T-helper 22 cell (primary cell): ENCODE measurements around the gene TMSB4X.
A peak's percentile ranks its signal among the peaks of the same experiment; 100 is the strongest.
"Not testable (repeated sequence)": the region's sequence is repeated elsewhere in the genome, so short reads cannot be mapped to it uniquely, and the experiment has no call there.

ENCODE experiments used
- DNase-seq: peaks from one replicate; pipeline ENCODE4 v3.0.0-alpha.2; 2020; ENCODE audit warnings: low read depth

TMSB4X gene

DNA sequence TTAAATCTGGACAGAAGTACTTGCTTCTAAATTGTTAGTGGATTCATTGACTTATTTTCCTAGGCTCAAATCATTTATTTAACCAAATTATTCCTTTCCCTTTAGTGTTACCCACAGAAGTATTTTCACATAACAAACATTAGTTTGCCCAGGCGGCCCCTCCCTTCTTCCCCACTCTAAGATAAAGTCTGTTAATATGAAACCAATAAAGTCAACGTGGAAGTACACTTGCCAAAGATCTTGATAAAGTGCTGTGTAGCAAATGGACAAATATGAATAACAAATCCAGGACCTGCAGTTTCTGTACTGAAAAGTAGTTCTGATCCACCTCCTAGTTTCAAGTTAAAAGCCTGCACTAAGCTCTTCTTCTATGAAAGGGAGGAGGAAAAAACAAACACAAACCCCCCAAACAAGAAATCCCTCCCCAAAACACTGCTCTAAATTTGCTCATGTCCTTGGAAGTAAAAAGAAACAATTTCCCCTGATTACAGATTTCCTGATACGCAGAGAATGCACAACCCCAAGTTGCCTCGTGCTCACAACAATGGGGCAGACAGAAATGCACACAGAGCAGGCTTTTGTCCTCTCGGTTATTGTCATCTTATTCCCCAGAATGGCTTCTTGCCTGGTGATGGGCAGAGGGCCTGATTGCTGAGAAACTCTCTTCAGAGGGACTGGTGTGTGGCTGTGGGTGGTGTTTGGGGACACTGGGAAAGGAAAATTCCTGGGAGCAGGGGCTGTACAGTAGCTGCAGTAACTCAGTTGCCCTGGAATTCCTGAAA, 23.2 kb downstream of the TMSB4X start:
- no peak for DNase-seq

DNA sequence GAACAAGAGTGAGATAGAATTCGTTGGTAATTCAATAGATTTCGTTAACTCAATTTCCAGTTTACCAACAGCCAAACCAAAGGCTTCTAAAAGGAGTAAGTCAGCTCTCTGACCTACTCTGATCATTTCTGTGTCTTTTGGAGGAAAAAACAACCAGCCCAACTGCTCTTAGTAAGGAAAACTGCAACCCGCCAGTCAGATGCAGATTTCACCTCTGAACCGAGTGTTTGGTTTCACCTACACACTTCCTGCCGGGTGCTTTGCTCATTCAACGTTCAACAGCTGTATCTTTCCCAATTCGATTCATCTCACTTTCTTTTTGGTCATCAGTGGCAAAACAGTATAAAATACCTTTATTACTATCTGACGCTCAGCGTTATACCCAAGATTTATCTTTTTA, 24.5 kb downstream of the TMSB4X start:
- DNase-seq: peak; percentile 18

DNA sequence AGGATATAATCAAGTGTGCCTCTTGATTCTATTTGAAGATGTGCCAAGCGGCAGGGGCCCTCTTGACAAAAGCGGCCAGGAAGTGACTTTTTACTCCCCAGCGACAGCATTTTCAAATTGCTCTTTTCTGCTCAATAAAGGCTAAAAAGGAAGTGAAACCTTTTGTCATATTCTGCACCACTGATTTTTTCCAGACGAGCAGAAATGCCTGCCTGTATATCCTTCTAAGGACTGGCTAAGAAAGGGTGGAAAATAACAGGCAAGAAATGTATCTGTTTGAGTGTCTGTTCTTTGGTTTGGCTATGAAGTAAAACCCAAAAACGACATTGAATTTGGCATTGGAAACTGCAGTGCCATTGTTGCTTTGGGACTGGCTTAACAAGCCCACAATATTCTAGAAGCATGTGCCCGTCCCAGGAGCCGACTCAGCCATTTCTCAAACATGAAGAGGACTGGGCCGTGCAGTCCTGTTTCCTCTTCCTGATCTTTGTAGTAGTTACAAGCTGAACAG, 25.4 kb downstream of the TMSB4X start:
- DNase-seq: peak; percentile 13

DNA sequence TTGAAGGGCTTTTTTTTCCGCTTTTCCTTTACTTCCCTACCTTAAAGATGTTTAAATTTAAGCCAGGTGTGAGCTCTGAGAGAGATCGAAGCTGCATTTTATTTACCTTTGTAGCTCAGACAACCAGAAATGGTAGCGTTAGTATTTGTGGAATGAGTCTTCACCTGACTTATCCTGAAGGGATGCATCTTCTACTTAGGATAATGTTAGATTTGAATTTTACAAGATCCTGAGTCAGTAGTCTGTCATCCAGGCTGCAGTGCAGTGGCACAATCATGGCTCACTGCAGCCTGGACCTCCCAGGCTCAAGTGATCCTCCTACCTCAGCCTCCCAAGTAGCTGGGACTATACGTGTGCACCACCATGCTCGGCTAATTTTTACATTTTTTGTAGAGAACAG, 26.2 kb downstream of the TMSB4X start:
- no peak for DNase-seq

DNA sequence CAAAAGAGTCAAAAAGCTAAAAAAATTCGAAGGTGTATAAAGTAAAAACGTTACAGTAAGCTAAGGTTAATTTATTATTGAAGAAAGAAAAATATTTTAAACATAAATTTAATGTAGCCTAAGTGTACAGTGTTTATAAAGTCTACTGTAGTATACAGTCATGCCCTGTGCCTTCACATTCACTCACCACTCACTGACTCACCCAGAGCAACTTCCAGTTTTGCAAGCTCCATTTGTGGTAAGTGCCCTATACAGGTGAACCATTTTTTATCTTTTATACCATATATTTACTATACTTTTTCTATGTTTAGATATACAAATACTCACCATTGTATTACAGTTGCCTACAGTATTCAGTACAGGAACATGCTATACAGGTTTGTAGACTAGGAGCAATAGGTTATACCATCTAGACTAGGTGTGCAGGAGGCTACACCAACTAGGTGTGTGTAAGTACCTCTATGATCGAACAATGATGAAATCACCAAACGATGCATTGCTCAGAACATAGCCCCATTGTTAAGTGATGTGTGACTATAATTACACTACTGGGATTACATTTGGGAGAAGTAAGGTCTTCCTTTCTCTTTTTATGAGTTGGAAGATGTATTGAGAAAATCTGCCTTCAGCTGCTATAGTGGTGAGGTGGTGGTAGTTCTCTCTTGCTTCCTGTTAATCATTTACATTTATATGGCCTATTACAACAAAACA, 27.2 kb downstream of the TMSB4X start:
- no peak for DNase-seq

DNA sequence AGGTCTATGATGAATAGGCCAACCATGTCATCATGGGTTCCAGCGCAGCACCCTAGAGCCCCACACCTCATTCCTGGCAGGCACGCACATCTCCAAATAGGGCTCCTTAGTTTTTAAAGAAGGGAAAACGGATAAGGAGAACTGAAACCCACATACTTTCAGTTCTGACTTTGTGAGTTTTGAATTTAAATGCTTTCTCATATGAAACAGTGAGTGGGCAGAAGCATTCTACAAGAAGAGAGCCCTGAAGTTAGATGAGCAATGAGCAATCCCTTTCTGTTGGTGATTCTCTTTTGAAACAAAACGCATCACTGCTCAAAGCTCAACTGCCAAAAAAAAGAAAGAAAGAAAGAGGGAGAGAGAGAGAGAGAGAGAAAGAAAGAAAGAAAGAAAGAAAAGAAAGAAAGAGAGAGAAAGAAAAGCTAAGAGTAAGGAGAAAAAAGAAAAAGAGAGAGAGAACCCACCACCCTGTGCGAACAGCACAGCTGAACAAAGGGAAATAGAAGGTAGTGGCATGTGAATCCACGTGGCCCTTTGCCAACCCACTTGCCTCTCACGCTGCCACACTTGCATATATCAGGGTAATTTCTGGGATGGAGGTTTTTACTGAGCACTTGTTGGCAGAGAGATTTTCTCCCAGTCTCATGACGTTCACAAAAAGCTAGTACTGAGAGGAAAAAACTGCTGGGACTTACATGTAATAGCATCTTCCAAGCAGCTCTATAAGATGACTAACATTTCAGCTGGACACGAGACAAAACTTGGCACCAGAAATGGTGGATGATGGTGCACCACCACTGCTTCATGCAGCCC, 31.0 kb downstream of the TMSB4X start:
- DNase-seq: no peak

DNA sequence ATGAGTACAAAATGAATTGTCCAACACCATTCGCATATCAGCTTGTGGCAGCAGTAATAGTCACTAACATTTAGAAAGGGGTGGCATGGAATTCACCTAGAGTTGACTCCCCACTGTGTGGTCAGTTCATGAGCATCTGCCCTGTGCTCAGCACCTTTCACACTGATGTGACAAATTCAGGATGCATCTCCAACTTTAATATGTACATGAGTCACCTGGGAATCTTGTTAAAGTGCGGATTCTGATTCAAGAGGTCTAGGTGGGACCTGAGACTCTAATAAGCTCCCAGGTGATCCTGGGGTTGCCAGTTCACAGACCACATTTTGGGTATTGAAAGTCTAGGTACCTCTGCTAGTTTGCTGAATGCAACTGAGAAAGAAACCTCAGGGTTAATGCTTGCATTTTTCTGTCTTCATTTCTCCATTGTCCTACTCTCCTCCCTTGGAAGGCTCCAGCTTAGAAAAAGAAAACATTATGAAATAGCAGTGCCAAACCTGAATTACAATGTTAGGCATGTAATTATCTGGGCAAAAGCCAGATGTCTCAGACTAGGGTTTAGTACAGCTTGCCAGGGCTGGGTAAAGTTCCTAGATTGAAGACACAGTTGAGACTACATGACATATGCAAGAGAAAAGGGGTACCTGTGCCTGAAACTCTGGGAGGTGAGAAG, 32.7 kb downstream of the TMSB4X start:
- DNase-seq: no peak

DNA sequence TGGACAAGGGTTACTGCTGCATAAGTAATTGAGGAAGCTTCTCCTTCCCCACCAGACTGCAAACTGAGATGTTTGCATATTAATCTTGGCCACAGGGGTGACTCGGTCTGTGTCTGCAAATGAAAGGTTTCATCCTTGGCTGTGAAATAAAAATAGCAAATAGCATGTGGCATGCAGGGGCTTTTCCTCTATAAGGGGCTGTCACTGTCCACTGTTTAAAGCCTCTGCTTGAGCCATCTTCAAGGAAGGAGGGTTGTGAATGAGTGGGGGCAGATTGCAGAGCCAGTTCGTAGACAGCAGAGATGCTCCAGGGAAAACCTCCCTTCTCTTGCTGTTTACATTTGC, 33.3 kb downstream of the TMSB4X start:
- DNase-seq: no peak

DNA sequence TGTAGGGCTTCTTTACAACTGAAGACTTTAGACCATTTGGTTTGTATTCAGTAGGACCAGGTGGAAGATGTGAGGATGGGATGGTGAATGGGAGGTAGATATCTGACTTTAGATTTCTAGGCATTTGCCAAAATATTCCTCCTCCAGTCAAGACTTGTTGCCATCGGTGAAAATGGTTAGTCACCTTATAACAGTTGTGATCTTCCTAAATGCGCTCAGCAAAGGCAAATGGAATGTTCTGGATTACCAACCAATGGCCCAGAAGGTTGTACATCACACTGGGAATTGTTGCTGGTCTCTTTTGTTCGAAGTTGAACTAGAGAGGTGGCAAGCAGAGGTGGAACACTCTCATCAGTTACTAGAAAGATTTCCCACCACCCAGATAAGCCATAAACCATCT, 33.9 kb downstream of the TMSB4X start:
- DNase-seq: no peak

DNA sequence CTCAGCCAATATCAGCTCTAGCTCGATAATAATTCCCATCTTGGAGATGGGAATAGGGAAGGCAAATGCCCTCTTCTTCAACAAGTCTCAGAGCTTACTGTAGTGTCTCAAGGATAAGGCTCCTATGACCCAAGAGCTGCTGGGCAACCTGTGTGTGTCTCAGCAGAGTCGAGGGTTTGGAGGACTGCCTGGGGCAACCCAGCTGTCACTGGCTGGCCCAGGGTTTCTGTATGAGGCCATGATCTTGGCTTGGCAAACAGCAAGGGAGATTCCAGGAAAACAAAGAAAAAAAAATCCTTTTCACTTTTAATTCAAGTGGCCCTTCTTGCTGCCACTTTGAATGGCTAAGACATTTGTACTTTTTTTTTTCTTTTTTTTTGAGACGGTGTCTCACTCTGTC, 34.4 kb downstream of the TMSB4X start:
- no peak for DNase-seq

DNA sequence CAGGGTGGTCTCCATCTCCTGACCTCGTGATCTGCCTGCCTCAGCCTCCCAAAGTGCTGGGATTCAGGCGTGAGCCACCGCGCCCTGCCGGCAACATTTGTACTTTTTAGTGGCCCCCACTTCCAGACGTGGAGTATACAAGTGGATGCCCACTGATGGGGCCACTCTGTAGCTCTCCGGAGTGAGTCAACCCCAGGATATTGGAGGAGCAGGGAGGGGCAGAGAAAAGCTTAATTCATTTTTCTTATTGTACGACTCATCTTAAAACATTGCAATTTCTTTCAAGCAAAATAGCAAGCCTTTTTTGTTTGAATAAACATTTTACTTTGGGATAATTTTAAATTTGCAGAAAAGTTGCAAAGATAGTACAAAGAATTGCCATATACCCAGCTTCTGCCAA, 34.9 kb downstream of the TMSB4X start:
- DNase-seq: no peak

DNA sequence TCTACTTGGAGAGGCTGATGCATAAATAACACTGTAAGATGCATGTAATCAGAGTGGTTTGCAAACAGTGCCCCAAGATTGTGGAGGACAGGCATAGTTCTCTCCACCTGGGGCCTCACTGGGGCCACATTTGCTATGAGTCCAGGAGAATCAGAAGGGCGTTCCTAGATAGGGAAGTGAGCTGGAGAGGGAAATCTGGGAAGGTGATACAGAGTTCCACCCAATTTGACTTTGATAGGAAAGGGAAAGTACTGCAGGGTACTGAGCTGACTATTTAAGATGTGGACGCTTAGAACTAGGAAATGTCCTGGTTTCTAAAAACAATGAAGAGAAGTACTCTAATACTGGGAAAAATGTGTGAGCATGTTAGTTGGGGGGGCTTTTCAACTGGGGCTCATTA, 35.6 kb downstream of the TMSB4X start:
- no peak for DNase-seq

DNA sequence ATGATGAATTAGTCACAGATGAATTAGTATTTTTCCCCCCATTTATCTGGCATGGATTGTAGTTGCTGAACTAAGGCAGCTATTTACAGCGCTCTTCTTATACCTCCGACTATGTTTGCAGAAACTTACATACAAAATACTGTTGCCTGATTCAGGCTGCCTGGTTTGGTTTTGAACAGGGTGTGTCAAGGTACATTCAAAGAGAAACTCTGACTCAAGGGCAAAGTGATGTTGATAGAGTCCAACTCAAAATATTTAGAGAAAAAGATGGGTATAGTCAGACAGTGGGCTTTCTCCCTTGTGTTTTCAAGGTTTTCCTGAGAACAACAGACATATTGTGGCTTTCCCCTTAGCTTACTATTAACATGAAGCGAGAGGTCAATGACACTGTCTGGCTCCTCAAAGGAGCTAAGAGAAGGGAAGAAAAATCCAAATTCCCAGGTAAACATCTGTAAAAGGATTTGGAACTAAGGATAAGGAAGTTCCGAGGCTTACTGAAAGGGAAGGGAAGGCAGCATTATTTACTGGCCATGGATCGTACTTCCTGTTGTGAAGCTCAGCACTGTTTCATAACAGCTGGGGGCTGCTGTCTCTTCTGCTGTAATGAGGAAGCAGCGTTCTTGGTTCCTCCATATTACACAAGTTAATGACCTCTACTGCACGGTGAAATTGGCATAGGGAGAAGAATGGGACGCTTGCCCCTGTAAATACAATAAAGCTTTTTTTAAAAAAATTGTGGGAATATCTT, 38.6 kb downstream of the TMSB4X start:
- no peak for DNase-seq

DNA sequence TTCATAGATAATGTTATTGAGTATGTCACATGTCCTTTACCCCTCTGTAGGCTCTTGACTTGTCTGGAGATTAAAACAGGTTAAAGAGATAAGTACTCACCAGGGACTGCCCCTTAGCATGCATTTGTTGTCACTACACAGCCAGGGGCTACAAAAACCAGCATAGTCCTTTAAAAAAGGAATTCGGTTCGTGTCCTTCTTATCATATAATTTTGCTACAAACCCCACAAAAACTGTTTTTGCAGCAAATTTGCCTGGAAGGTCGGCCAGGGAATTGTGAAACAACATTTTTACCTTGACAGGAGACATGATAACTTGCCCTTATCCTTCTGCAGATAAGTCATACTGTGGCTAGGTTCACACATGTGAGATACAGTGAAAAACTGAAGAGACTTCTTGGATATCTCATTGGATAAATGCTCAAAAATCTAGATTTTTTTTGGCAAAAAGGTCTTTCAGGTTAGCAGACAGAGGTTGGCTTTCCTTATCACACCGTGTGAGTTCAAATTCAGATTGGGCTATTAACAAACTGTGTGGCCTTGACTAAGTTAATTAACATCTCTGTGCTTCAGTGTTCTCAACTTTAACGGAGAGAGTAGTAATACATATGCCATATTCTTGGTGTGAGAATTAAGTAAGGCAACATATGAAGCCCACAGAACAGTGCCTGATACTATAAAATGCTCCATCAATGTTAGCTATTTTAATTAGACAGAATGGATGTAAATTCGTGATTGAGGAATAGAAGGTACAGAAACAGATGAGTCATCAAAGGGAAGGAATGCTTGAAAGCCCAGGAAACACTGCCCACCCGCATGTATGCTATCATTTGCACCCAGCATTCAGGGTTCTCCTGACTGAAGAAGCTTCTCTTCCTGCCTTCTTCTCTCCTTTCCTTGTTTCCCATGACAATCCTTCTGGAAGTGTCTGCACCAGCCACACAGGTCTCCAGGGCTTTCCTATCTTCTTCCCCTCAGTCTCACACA, 39.5 kb downstream of the TMSB4X start:
- no peak for DNase-seq

DNA sequence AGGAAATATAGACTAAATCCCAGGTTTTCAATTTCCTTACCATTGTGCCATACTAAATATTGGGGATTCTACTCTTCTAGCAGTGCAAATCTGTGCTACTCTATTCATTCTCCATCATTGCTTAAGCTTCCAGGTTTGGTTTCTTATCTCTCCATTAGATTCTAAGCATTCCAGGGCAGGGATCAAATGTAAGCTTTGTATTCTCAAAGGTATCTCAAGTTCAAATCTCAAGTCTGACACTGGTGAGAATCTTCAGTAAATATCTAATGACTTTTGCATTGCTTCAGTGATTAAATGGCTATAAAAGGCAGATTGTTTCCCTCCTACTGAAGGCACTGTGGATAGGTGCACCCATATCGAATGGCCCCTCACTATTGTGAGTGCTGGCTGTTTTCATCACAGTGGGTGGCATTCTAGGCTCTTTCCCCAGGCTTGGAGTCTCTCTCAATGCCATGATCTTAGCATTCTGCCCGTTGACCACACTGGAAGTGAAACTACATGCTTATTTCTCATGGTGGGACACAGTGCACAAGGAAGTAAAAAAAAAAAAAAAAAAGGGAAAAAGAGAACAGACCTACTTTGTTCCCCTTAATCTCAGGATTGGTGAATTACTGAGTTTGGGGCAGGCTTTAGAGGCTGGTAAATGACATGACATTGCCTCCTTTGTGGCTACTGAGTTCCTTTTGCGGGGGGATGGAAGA, 40.8 kb downstream of the TMSB4X start:
- no peak for DNase-seq

DNA sequence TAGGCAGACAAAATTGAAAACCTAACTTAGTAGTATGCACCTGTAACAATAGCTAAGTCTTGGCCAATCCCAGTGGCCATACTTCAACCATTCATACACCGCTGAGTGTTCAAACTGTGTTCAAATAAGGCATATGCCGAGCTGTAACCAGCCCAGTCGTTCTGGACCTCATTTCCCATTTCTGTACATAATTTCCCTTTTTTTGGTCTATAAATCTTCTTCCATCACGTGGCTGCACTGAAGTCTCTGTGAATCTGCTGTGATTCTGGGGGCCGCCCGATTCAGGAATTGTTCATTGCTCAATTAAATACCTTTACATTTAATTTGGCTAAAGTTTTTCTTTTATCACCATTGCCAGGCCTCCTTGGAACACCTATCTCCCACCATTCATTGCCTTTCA, 41.8 kb downstream of the TMSB4X start:
- DNase-seq: not testable (repeated sequence)

DNA sequence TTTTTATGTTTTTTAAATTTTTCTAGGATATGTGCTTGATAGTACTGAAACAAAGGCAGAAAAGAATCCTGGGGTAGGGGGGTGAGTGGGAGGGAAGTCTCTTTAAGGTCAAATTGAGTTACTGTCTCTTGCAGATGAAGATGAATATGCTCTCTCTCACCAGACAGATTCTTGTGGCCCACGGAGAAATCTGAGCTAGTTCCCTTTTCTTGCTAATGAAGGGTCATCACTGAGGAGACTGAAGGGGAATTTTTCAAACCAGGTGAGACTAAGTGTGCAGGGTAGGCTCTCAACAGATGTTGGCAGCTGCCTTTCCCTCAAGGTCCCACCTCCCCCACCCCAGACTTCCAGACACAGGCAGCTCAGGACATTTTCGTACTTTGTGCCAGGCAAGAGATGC, 48.0 kb downstream of the TMSB4X start:
- DNase-seq: no peak

DNA sequence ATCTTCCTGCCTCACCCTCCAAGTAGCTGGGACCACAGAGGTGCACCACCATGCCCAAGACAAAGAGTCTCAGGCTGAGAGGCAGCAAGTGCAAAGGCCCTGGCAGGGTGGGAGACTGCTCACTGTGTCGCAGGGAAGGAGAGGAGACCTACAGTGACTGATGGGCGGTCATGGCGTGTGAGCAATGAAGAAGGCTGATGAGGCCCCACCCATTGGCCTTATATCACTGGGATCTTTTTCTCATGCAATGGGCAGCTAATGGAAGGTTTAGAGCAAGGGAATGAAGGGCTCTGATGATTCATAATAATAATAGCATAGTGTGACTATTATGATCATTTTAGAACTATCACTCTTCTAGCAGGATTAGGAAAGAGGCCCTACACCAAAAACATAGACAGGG, 48.7 kb downstream of the TMSB4X start:
- DNase-seq: no peak

DNA sequence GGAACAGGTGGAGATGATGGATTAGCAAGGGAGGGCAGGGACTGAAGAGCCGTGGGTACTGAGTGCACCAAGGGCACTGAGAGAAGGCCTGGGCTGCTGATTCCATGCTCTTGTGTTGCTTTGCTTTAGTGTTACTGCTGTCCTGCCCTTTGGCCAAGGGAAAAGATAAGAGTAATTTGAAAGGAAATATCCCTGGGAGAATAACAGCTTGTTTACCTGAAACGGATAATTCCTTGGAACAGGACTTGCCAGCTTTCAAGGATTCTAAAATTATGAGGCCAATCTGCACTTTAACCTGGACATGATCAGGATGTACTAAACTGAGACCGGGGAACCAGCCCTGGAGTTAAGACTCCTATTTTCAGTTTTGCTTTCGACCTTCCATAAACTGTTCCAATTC, 49.1 kb downstream of the TMSB4X start:
- no peak for DNase-seq

DNA sequence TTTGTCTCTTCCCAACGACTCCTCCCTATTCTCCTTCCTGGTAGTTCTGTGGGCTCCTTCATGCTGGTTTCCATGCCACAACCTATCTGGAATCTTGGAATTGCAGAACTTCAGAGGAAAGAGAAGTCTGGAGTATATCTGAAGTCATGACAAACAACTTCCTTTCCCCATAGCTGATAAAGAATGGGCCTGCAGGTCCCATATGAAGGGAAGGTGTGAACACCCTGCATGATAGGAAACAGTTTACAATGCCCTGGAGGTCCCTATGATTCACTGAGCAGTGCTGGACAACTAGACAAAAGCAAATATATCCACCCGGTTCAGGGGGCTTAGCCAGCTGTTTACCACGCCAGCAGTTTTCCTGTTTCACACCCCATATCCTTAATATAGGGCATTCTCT, 50.1 kb downstream of the TMSB4X start:
- no peak for DNase-seq
